Transverse colon (tissue), 3 donors: ENCODE measurements around the gene SNAI3.

Experiments
- CTCF ChIP-seq, 5 experiments: fragments of 200-600 bp in 3 of 5; fragments of 450-650 bp in 2 of 5; sonication (generic) in 3 of 5; IDR thresholded peaks; 1 replicate in 2 of 5; 2 replicates in 3 of 5; pipeline ENCODE4 v1.5.1; 2016 to 2017; ENCODE audit warnings: antibody characterized with exemption in 5 of 5, inconsistent platforms in 3 of 5, mild to moderate bottlenecking in 2 of 5, moderate library complexity in 1 of 5
- EP300 ChIP-seq: sonication (generic); formaldehyde crosslinking; IDR thresholded peaks from one replicate; pipeline ENCODE4 v1.6.1; 2017; ENCODE audit warnings: antibody characterized with exemption, low read depth
- POLR2A ChIP-seq: fragments of 450-650 bp; IDR thresholded peaks from one replicate; pipeline ENCODE4 v1.6.1; 2016; ENCODE audit warnings: antibody characterized with exemption, mild to moderate bottlenecking, moderate library complexity

DNA sequence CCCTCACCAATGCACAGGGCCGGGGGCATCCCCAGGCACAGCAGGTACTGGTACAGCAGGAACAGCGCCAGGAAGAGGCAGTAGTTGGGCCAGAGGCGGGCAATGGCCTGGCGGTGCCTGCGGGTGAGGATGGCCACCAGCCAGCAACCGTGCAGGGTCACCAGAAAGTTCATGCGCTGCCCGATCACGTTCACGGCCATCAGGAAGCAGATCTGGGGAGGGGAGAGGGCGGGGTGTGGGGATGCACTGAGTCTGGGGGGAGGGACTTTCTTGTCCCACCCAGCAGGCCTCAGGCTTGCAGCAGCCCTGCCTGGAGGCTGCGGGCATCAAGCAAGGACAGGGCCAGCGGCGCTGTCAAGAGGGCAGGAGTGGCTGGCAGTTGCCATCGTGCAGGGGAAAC lies 45.4 kb upstream of the SNAI3 start:
- TF ChIP-seq EP300 (no peak), POLR2A (no peak), CTCF (IDR thresholded peaks at IDR 0.05) (no peak)
